Kidney epithelial cell (primary cell): ENCODE measurements around the gene MCM8. TPM values are rescaled to one million over a fixed set of nuclear protein-coding genes. Genes with fewer than 3 reads are reported as not detected.

Experiments used
- DNase-seq: peaks from one replicate; pipeline ENCODE4 v3.0.0-alpha.2; 2010; ENCODE audit warnings: low read depth
- H3K27me3 ChIP-seq: 2 replicates; pipeline ENCODE4 v1.6.0; 2011; ENCODE audit warnings: low read length; ENCODE audit not compliant: control insufficient read depth, insufficient read depth
- H3K36me3 ChIP-seq: 2 replicates; pipeline ENCODE4 v1.5.1; 2011; ENCODE audit warnings: low read length; ENCODE audit not compliant: control insufficient read depth, insufficient read depth
- H3K4me3 ChIP-seq: 2 replicates; pipeline ENCODE4 v1.5.1; 2011; ENCODE audit warnings: low read depth, mild to moderate bottlenecking, control low read depth, low read length
- total RNA-seq: library from RNA; depleted of rRNA; stranded (reverse); fragments of >200 nt; gene quantifications from 2 replicates; pipeline ENCODE4 v1.2.3, GENCODE V29; 2015
- TF ChIP-seq, protein P1 (sequence below): IDR thresholded peaks from 2 replicates; pipeline ENCODE4 v1.5.1; 2011; ENCODE audit warnings: mild to moderate bottlenecking, moderate library complexity, low read length, control low read depth, inconsistent platforms; ENCODE audit not compliant: insufficient read depth, poor library complexity, severe bottlenecking

The MCM8 gene
- total RNA-seq, 1 donor from 2014 or later, result 6.1 TPM

DNA sequence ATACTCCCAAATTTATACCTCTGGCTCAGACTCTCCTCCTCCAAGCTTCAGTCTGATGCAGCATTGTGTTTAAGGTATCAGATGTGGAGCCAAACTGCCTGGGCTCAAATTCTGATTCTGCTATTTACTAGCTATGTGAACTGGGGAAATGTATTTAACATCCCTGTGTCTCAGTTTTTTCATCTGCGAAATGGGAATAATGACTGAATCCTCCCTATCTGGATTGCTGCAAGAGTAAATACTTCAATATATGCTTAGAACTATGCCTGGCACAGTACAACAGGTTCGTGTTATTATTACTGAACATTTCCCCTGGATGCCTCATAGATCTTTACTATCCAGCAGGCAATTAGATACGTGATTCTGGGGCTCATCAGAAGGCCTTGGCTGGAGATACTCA lies 97.9 kb downstream of the MCM8 start:
- DNase-seq, result no peak
- TF ChIP-seq, protein P1, sequence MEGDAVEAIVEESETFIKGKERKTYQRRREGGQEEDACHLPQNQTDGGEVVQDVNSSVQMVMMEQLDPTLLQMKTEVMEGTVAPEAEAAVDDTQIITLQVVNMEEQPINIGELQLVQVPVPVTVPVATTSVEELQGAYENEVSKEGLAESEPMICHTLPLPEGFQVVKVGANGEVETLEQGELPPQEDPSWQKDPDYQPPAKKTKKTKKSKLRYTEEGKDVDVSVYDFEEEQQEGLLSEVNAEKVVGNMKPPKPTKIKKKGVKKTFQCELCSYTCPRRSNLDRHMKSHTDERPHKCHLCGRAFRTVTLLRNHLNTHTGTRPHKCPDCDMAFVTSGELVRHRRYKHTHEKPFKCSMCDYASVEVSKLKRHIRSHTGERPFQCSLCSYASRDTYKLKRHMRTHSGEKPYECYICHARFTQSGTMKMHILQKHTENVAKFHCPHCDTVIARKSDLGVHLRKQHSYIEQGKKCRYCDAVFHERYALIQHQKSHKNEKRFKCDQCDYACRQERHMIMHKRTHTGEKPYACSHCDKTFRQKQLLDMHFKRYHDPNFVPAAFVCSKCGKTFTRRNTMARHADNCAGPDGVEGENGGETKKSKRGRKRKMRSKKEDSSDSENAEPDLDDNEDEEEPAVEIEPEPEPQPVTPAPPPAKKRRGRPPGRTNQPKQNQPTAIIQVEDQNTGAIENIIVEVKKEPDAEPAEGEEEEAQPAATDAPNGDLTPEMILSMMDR, result no peak
- Histone ChIP-seq H3K4me3 (no peak overlapping the region), H3K27me3 (no peaks in the 10 kb centered on the region), H3K36me3 (peaks cover 1% of the 10 kb centered on the region)

Other genes starting within 250 kb of the MCM8 start
- gene SHLD1, start 200.3 kb upstream of the MCM8 start, total RNA-seq, result 1.3 and 1.6 TPM in 2 replicates
- 0.17 and 1.4 TPM in 2 replicates for gene CHGB, start 39.1 kb upstream of the MCM8 start, total RNA-seq
- 12.7 and 18.0 TPM in 2 replicates for gene TRMT6, start 119 bp upstream of the MCM8 start, total RNA-seq
- 33.8 and 55.8 TPM in 2 replicates for gene CRLS1, start 55.5 kb downstream of the MCM8 start, total RNA-seq
- gene LRRN4, start 103.4 kb downstream of the MCM8 start, total RNA-seq, result 65.3 and 71.2 TPM in 2 replicates
- gene FERMT1, start 172.4 kb downstream of the MCM8 start, total RNA-seq, result 21.9 and 22.1 TPM in 2 replicates